Fibroblast of lung (primary cell): Measurements from ENCODE around the gene COL18A1.

ENCODE experiments used
- CTCF ChIP-seq, 2 donors: IDR thresholded peaks in 1 of 2; conservative IDR thresholded peaks in 1 of 2; 1 replicate in 1 of 2; 2 replicates in 1 of 2; pipeline ENCODE4 v1.5.1; 2011 to 2012; ENCODE audit warnings: low read length in 2 of 2, control low read depth in 1 of 2, inconsistent platforms in 1 of 2, low read depth in 1 of 2, mild to moderate bottlenecking in 1 of 2
- EZH2 ChIP-seq: IDR thresholded peaks from 2 replicates; pipeline ENCODE4 v1.5.1; 2012; ENCODE audit warnings: low read length, control low read depth, mild to moderate bottlenecking; ENCODE audit errors: missing control alignments

- TF ChIP-seq CTCF (conservative IDR thresholded peaks at IDR 0.05 in 1 of 2, IDR thresholded peaks at IDR 0.05 in 1 of 2; ENCODE audit: low read depth in 1 of 2, low read length in 2 of 2) (no peak), EZH2 (no peak)
Observed at GRCh38 chr21:45516671-45517151, 111.7 kb downstream of the COL18A1 start.
